ENCODE measurements around the gene HOXD9. TPM values are rescaled to one million over a fixed set of nuclear protein-coding genes. Genes with fewer than 3 reads are reported as not detected.
A peak's percentile ranks its signal among the peaks of the same experiment; 100 is the strongest.

HOXD9 gene
- total RNA-seq, 2 experiments from 2014 or later, result not detected

DNA sequence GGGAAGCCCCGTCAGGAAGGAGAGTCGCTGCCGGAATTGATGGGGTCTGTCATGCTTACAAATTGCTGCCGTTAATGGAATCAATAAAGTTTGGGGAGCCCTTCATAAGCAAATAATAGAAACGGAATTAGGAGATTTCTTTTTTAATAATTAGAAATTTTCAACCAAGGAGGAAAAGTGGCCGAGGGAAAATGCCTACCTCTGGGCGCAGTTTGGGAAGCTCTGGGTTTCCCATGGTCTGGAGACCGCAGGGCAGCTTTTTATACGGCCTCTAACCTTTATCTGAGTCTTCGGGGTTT, 40.0 kb upstream of the HOXD9 start:
- intact Hi-C loops (cut with DNase I, micrococcal nuclease), result loop anchor here (5.0 to 10.0 kb wide), 3 partner anchors 35 to 1748 kb away; partner anchors contain the start of genes HOXD10 (in 1 of the 2) and SP9 (in 1 of the 2)
- peaks cover 36% of the 10 kb centered on the region for H3K4me1 ChIP-seq (ENCODE audit: insufficient read depth, low read length)
- no peak overlapping the region for H3K4me3 ChIP-seq (ENCODE audit: low read length)
- TF ChIP-seq, protein P1, sequence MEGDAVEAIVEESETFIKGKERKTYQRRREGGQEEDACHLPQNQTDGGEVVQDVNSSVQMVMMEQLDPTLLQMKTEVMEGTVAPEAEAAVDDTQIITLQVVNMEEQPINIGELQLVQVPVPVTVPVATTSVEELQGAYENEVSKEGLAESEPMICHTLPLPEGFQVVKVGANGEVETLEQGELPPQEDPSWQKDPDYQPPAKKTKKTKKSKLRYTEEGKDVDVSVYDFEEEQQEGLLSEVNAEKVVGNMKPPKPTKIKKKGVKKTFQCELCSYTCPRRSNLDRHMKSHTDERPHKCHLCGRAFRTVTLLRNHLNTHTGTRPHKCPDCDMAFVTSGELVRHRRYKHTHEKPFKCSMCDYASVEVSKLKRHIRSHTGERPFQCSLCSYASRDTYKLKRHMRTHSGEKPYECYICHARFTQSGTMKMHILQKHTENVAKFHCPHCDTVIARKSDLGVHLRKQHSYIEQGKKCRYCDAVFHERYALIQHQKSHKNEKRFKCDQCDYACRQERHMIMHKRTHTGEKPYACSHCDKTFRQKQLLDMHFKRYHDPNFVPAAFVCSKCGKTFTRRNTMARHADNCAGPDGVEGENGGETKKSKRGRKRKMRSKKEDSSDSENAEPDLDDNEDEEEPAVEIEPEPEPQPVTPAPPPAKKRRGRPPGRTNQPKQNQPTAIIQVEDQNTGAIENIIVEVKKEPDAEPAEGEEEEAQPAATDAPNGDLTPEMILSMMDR (IDR thresholded peaks at IDR 0.05), result no peak
- POLR2A ChIA-PET, result interaction anchor here (1.1 to 2.0 kb wide), 2 partner anchors 9 to 28 kb away, joined by 3 to 5 read pairs; no protein-coding TSS in a partner anchor
- DNase-seq, result no peak
- H3K9me3 Mint-ChIP-seq, result peaks cover 18% of the 10 kb centered on the region
- H3K36me3 Mint-ChIP-seq (ENCODE audit: low read depth), result peaks cover 65% of the 10 kb centered on the region
- no peak overlapping the region for H3K27ac ChIP-seq (ENCODE audit: low read depth in 1 of 2, low read length in 2 of 2)
- peaks cover 38% of the 10 kb centered on the region for H3K4me1 Mint-ChIP-seq (ENCODE audit: low read depth)
- H3K9me3 ChIP-seq (ENCODE audit: control insufficient read depth in 1 of 2, insufficient read depth in 1 of 2, low read length in 2 of 2), result peaks cover 63 to 84% of the 10 kb centered on the region in 2 experiments
- peak overlapping the region; percentile 25 for H3K4me3 Mint-ChIP-seq
- H3K36me3 ChIP-seq (ENCODE audit: insufficient read depth, low read length), result no peaks in the 10 kb centered on the region
- H3K27me3 ChIP-seq (ENCODE audit: control insufficient read depth in 1 of 2, insufficient read depth in 2 of 2, low read length in 2 of 2), result peaks cover 86 to 92% of the 10 kb centered on the region in 2 experiments
- CTCF ChIA-PET, result no interaction called here
- no peak for ATAC-seq (ENCODE audit: poor library complexity)
- peak overlapping the region; percentile 81 for H3K27ac Mint-ChIP-seq
- peaks cover 86% of the 10 kb centered on the region for H3K27me3 Mint-ChIP-seq

DNA sequence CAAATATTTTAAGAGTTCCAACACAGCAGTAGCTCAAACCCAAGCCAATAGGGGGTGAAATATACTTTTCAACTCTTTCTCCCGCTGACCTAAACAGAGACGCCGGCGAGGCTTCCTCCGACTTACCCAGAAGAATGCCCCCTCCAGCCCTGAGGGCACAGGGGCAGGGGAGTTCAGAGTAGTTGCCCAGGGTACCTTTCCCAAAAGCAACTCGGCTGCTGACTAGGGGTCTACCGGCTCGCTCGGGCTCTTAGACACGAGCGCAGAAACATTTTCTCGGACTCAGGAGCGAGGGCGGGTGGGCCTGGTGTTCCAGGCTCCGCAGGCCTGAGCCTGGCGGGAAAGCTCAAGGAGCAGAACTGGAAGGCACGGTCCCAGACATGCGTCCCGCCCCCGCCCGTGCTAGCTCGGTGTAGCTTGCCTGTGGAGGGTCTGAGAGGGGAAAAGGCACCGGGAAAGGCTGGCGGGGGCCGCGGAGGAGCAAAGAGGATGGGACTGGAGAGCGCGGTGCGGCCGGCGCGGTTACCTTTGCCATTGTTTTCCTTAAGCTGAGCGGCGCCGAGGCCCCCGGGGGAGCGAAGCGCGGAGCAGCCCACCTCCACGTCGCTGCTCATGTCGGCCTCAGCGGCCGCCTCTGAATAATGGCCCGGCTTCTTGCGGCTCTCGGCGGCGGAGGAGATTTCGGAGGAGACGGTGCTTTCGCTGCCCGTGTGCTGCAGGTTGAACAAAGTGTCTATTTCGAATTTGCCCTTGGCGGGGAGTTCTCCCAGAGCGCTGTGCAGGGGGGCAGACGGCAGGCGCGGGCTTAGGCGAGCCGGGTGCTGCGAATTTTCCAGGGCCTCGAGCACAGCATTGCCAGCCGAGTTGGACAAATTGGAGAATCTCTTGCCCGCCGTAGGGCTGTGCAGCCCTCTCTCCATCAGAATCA, 39.4 kb upstream of the HOXD9 start:
- peaks cover 41% of the 10 kb centered on the region for H3K4me1 ChIP-seq (ENCODE audit: insufficient read depth, low read length)
- intact Hi-C loops (cut with DNase I, micrococcal nuclease), result loop anchor here (5.0 to 10.0 kb wide), 3 partner anchors 34 to 1748 kb away; partner anchors contain the start of genes HOXD10 (in 1 of the 2) and SP9 (in 1 of the 2)
- CTCF ChIA-PET, result no interaction called here
- no peaks in the 10 kb centered on the region for H3K36me3 ChIP-seq (ENCODE audit: insufficient read depth, low read length)
- Mint-ChIP-seq H3K4me3 (peak overlapping the region; percentile 76), H3K4me1 (ENCODE audit: low read depth) (peaks cover 44% of the 10 kb centered on the region), H3K36me3 (ENCODE audit: low read depth) (peaks cover 65% of the 10 kb centered on the region), H3K9me3 (peaks cover 18% of the 10 kb centered on the region), H3K27ac (peak overlapping the region; percentile 81), H3K27me3 (peaks cover 89% of the 10 kb centered on the region)
- no peak overlapping the region for H3K4me3 ChIP-seq (ENCODE audit: low read length)
- TF ChIP-seq, protein P1 (IDR thresholded peaks at IDR 0.05), result no peak
- POLR2A ChIA-PET, result interaction anchor here (1.1 to 2.0 kb wide), 2 partner anchors 10 to 27 kb away, joined by 3 to 5 read pairs; no protein-coding TSS in a partner anchor
- ATAC-seq (ENCODE audit: poor library complexity) (no peak), DNase-seq (peak in 1 of 14 experiments; percentile 29)
- H3K27me3 ChIP-seq (ENCODE audit: control insufficient read depth in 1 of 2, insufficient read depth in 2 of 2, low read length in 2 of 2), result peaks cover 93 to 96% of the 10 kb centered on the region in 2 experiments
- no peak overlapping the region for H3K27ac ChIP-seq (ENCODE audit: low read depth in 1 of 2, low read length in 2 of 2)
- H3K9me3 ChIP-seq (ENCODE audit: control insufficient read depth in 1 of 2, insufficient read depth in 1 of 2, low read length in 2 of 2), result peaks cover 62 to 90% of the 10 kb centered on the region in 2 experiments

DNA sequence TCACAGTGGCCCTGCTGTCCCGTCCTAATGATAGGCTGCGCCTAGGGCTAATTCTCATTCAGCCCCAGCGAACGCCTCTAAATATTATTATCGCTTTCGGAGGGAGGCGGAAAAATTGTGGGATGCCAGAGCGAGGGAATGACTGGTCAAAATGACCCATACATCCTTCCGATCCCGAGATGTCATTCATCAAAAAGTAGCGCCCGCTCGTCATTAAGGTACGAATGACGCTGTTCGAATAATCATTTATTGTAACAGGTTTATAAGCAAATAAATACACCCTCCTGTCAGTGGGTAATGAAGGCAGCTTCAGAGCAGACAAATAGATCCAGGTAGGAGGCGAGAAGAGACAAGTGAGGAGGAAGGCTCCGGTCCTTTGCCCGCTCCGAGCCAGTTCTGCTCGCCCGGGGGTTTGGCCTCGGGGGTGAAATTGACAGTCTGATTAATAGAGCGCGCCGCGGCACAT, 38.7 kb upstream of the HOXD9 start, which contains the start of gene EVX2:
TSS of gene EVX2 (minus strand) at position 167 of the 466 bp plus-strand sequence. CDS start 186 bp downstream, outside the sequence.
- peaks cover 41% of the 10 kb centered on the region for H3K4me1 Mint-ChIP-seq (ENCODE audit: low read depth)
- H3K27me3 Mint-ChIP-seq, result peaks cover 89% of the 10 kb centered on the region
- peaks cover 48% of the 10 kb centered on the region for H3K4me1 ChIP-seq (ENCODE audit: insufficient read depth, low read length)
- TF ChIP-seq, protein P1 (IDR thresholded peaks at IDR 0.05), result no peak
- peaks cover 59 to 92% of the 10 kb centered on the region in 2 experiments for H3K9me3 ChIP-seq (ENCODE audit: control insufficient read depth in 1 of 2, insufficient read depth in 1 of 2, low read length in 2 of 2)
- no peaks in the 10 kb centered on the region for H3K36me3 ChIP-seq (ENCODE audit: insufficient read depth, low read length)
- H3K36me3 Mint-ChIP-seq (ENCODE audit: low read depth), result peaks cover 57% of the 10 kb centered on the region
- CTCF ChIA-PET, result no interaction called here
- H3K4me3 Mint-ChIP-seq, result peak within 1 kb of the TSS; percentile 76
- intact Hi-C loops (cut with DNase I, micrococcal nuclease), result loop anchor here (5.0 to 10.0 kb wide), 3 partner anchors 33 to 1749 kb away; partner anchors contain the start of genes HOXD10 (in 1 of the 2) and SP9 (in 1 of the 2)
- H3K9me3 Mint-ChIP-seq, result peaks cover 12% of the 10 kb centered on the region
- ATAC-seq (ENCODE audit: poor library complexity) (no peak), DNase-seq (peak in 1 of 14 experiments; percentile 29)
- POLR2A ChIA-PET, result interaction anchor here (0.7 to 2.0 kb wide), 2 partner anchors 11 to 1746 kb away, joined by 3 to 5 read pairs; no protein-coding TSS in a partner anchor
- H3K27me3 ChIP-seq (ENCODE audit: control insufficient read depth in 1 of 2, insufficient read depth in 2 of 2, low read length in 2 of 2), result peaks cover 93 to 96% of the 10 kb centered on the region in 2 experiments
- no peak within 1 kb of the TSS for H3K4me3 ChIP-seq (ENCODE audit: low read length)
- no peak within 1 kb of the TSS for H3K27ac ChIP-seq (ENCODE audit: low read depth in 1 of 2, low read length in 2 of 2)
- peak within 1 kb of the TSS; percentile 81 for H3K27ac Mint-ChIP-seq

All from CD4-positive, alpha-beta T cell (primary cell).